GM12878 (cell line): Measurements from ENCODE around the gene TASOR2. TPM values are rescaled to one million over a fixed set of nuclear protein-coding genes. Genes with fewer than 3 reads are reported as not detected.
A peak's percentile ranks its signal among the peaks of the same experiment; 100 is the strongest.

Source experiments
- ATAC-seq: fragments of 200-7000 bp; cut with Tn5 transposase; 3 replicates; pipeline ENCODE4 v1.9.1; 2020; ENCODE audit warnings: mild to moderate bottlenecking, moderate library complexity
- BruUV-seq: library from RNA; stranded (reverse); fragments of 400-500 nt; replicated peaks from 2 replicates; lab custom pipeline; 2021; lab: Mats Ljungman, UMichigan
- CTCF ChIA-PET: fragments of 300-600 bp; sonication (Branson Sonifier 250); formaldehyde crosslinking; extraction: SDS; loops from one replicate; lab custom pipeline; 2021; ENCODE audit warnings: inconsistent platforms; lab: Yijun Ruan, JAX
- POLR2A ChIA-PET: fragments of 350-600 bp; formaldehyde crosslinking; extraction: SDS; loops from one replicate; lab custom pipeline; 2021; ENCODE audit warnings: inconsistent platforms; lab: Charles Lee
- RAD21 ChIA-PET: fragments of 300-600 bp; sonication (Branson Sonifier 250); formaldehyde crosslinking; loops from one replicate; lab custom pipeline; 2023; ENCODE audit warnings: antibody characterized with exemption; ENCODE audit not compliant: unreplicated experiment; lab: Charles Lee
- SMC1A ChIA-PET: fragments of 300-600 bp; sonication (Branson Sonifier 250); formaldehyde crosslinking; loops from one replicate; lab custom pipeline; 2023; ENCODE audit not compliant: unreplicated experiment, uncharacterized antibody; lab: Charles Lee
- DNase-seq: peaks from one replicate; pipeline ENCODE4 v3.0.0-alpha.2; 2011; ENCODE audit warnings: low read depth, low spot score
- FAIRE-seq: peaks from 3 replicates; lab custom pipeline; 2011; peaks lifted over from hg19 to GRCh38; lab: Jason Lieb, UNC
- H2AFZ ChIP-seq: 2 replicates; pipeline ENCODE4 v1.6.0; 2011; ENCODE audit warnings: low read depth, low read length, control low read depth; ENCODE audit not compliant: control insufficient read depth
- H3K27ac ChIP-seq: 2 replicates; pipeline ENCODE4 v1.5.1; 2011; ENCODE audit warnings: control low read depth; ENCODE audit not compliant: control insufficient read depth, insufficient read depth
- H3K27me3 ChIP-seq, 2 experiments: replicated peaks in 1 of 2; 2 replicates each; pipeline versions ENCODE4 v1.6.0 to v1.6.1; 2011; ENCODE audit warnings: low read length in 1 of 2; ENCODE audit not compliant: control insufficient read depth in 2 of 2, insufficient read depth in 2 of 2
- H3K36me3 ChIP-seq, 2 experiments: 2 replicates each; pipeline ENCODE4 v1.5.1; 2011; ENCODE audit warnings: low read length in 1 of 2; ENCODE audit not compliant: control insufficient read depth in 2 of 2, insufficient read depth in 2 of 2
- H3K4me1 ChIP-seq: 2 replicates; pipeline ENCODE4 v1.6.1; 2011; ENCODE audit warnings: mild to moderate bottlenecking, low read length, moderate library complexity, mixed read lengths; ENCODE audit not compliant: control insufficient read depth, insufficient read depth
- H3K4me2 ChIP-seq: 2 replicates; pipeline ENCODE4 v1.6.0; 2011; ENCODE audit warnings: control low read depth; ENCODE audit not compliant: control insufficient read depth, insufficient read depth
- H3K4me3 ChIP-seq: fragments of 200-600 bp; sonication (generic); 2 replicates; pipeline ENCODE4 v1.5.1; 2016
- H3K79me2 ChIP-seq: 2 replicates; pipeline ENCODE4 v1.6.0; 2011; ENCODE audit warnings: low read length; ENCODE audit not compliant: control insufficient read depth, insufficient read depth
- H3K9ac ChIP-seq: 2 replicates; pipeline ENCODE4 v1.8.0; 2011; ENCODE audit warnings: low read length, control low read depth, mixed read lengths; ENCODE audit not compliant: control insufficient read depth, insufficient read depth
- H3K9me3 ChIP-seq: replicated peaks from 3 replicates; pipeline ENCODE4 v1.5.1; 2011; ENCODE audit warnings: mild to moderate bottlenecking, low read length; ENCODE audit not compliant: control insufficient read depth, insufficient read depth
- H4K20me1 ChIP-seq: 2 replicates; pipeline ENCODE4 v1.6.0; 2011; ENCODE audit not compliant: control insufficient read depth, insufficient read depth
- CBFB ChIP-seq: IDR thresholded peaks from 2 replicates; pipeline ENCODE4 v1.6.1; 2016; ENCODE audit warnings: antibody characterized with exemption, low read depth
- CHD2 ChIP-seq: IDR thresholded peaks from 2 replicates; pipeline ENCODE4 v1.6.1; 2011; ENCODE audit warnings: low read depth, low read length, improper control_type of control experiment, borderline replicate concordance
- ETV6 ChIP-seq, 2 experiments: fragments of 450-650 bp in 1 of 2; IDR thresholded peaks in 1 of 2; conservative IDR thresholded peaks in 1 of 2; 2 replicates each; pipeline ENCODE4 v1.6.1; 2014; ENCODE audit warnings: antibody characterized with exemption in 1 of 2, borderline replicate concordance in 1 of 2, low read depth in 1 of 2, mild to moderate bottlenecking in 1 of 2, moderate library complexity in 1 of 2
- HDGF ChIP-seq: fragments of 450-650 bp; IDR thresholded peaks from 2 replicates; pipeline ENCODE4 v1.6.1; 2016; ENCODE audit warnings: antibody characterized with exemption
- IKZF2 ChIP-seq, 2 experiments: fragments of 450-650 bp; IDR thresholded peaks; 2 replicates each; pipeline ENCODE4 v1.6.1; 2017; ENCODE audit warnings: mild to moderate bottlenecking in 2 of 2, moderate library complexity in 2 of 2
- MLLT1 ChIP-seq: fragments of 450-650 bp; IDR thresholded peaks from 2 replicates; pipeline ENCODE4 v1.6.1; 2016; ENCODE audit warnings: mild to moderate bottlenecking
- NFYA ChIP-seq: IDR thresholded peaks from 2 replicates; pipeline ENCODE4 v1.6.1; 2011; ENCODE audit warnings: low read depth, mild to moderate bottlenecking, low read length, improper control_type of control experiment, borderline replicate concordance
- NKRF ChIP-seq: fragments of 450-650 bp; conservative IDR thresholded peaks from 2 replicates; pipeline ENCODE4 v1.6.1; 2017; ENCODE audit warnings: mild to moderate bottlenecking, moderate library complexity
- NR2C1 ChIP-seq: fragments of 450-650 bp; IDR thresholded peaks from 2 replicates; pipeline ENCODE4 v1.6.1; 2017; ENCODE audit warnings: antibody characterized with exemption, mild to moderate bottlenecking, moderate library complexity
- REST ChIP-seq: IDR thresholded peaks from 2 replicates; pipeline ENCODE4 v1.6.1; 2012; ENCODE audit warnings: mild to moderate bottlenecking, low read depth, low read length
- USF2 ChIP-seq: IDR thresholded peaks from 2 replicates; pipeline ENCODE4 v1.6.1; 2011; ENCODE audit warnings: low read depth, low read length, improper control_type of control experiment, borderline replicate concordance
- YY1 ChIP-seq: IDR thresholded peaks from 2 replicates; pipeline ENCODE4 v1.6.1; 2011; ENCODE audit warnings: low read depth, mild to moderate bottlenecking, low read length
- ZNF207 ChIP-seq: fragments of 450-650 bp; IDR thresholded peaks from 2 replicates; pipeline ENCODE4 v1.6.1; 2014; ENCODE audit warnings: antibody characterized with exemption, mild to moderate bottlenecking, borderline replicate concordance
- WGBS: methylation state at CpG from one replicate; pipeline ENCODE4 v1.1.6; 2016; ENCODE audit warnings: low lambda C conversion rate; ENCODE audit not compliant: insufficient replicate concordance, insufficient coverage; ENCODE audit errors: missing lambda C conversion rate; 5-methylcytosine and 5-hydroxymethylcytosine counted together
- in situ Hi-C: fragments of 300-500 bp; cut with MboI; formaldehyde crosslinking; loops from 9 replicates; pipeline ENCODE4 v1.14.3; 2018; ENCODE audit warnings: mixed read lengths
- intact Hi-C: fragments of 100-400 bp; cut with micrococcal nuclease; formaldehyde crosslinking; loops from one replicate; pipeline ENCODE4 v1.14.2; 2022; ENCODE audit not compliant: unreplicated experiment
- polyA plus RNA-seq, 11 experiments: library from polyadenylated mRNA; depleted of rRNA in 4 of 11; unstranded in 6 of 11; stranded (reverse) in 5 of 11; fragments of >200 nt; fragmentation: Nextera tagmentation in 4 of 11; fragmentation: Illumina TruSeq in 1 of 11; extraction: Ambion mirVana in 4 of 11; extraction: Trizol in 1 of 11; gene quantifications; 1 replicate in 1 of 11; 2 replicates in 10 of 11; pipeline versions ENCODE4 v1.2.1 to v1.2.3, GENCODE V29; 2011 to 2016; ENCODE audit warnings: inconsistent platforms in 2 of 11, missing spikeins in 2 of 11, low read depth in 1 of 11
- total RNA-seq, 4 experiments: library from RNA; depleted of rRNA in 3 of 4; stranded (reverse); fragments of >200 nt in 3 of 4; fragmentation: Illumina TruSeq in 1 of 4; extraction: Trizol in 1 of 4; gene quantifications; 2 replicates each; pipeline versions ENCODE4 v1.2.1 to v1.2.3, GENCODE V29; 2013 to 2021

The TASOR2 gene
- total and polyA plus RNA-seq, 10 of the 15 experiments (the other 5 are each of a cell fraction or from before 2014, with no cell fraction given): 8.2 to 54.7 (median 31.0) TPM

GRCh38 chr10:5684318-5684970 lies at the start of gene TASOR2 (continued):
- no peak for TF ChIP-seq NKRF
- TF ChIP-seq USF2: peak; percentile 4; the same call in 1 of the 2 replicates
- no peak for TF ChIP-seq ETV6 (conservative IDR thresholded peaks at IDR 0.05 in 1 of 2, IDR thresholded peaks at IDR 0.05 in 1 of 2; ENCODE audit: borderline replicate concordance in 1 of 2, low read depth in 1 of 2)
- peak; percentile 97 for TF ChIP-seq CHD2
- TF ChIP-seq YY1: peak; percentile 44; the same call in 1 of the 2 replicates
- peak; percentile 88 for TF ChIP-seq HDGF

GRCh38 chr10:5634918-5635317 lies 49.7 kb upstream of the TASOR2 start:
- RAD21 ChIA-PET: no interaction called here
- Histone ChIP-seq H3K79me2 (no peaks in the 10 kb centered on the region), H3K4me1 (no peaks in the 10 kb centered on the region), H4K20me1 (no peaks in the 10 kb centered on the region), H3K27ac (no peak overlapping the region), H3K27me3 (no peaks in the 10 kb centered on the region; a peak in 1 of 4 replicates), H3K36me3 (no peaks in the 10 kb centered on the region), H3K4me3 (no peak overlapping the region), H2AFZ (no peak overlapping the region), H3K9ac (no peak overlapping the region), H3K4me2 (no peak overlapping the region), H3K9me3 (no peaks in the 10 kb centered on the region)
- no peak for FAIRE-seq
- no TSS peak for BruUV-seq
- POLR2A ChIA-PET: no interaction called here
- in situ Hi-C loops: no loop called here
- WGBS: 67% methylated on average over 7 of the region's 7 CpGs
- CTCF ChIA-PET: interaction anchor here (2.5 to 21.3 kb wide), 2 partner anchors 12 to 195 kb away, joined by 11 to 535 read pairs; no protein-coding TSS in a partner anchor
- SMC1A ChIA-PET: interaction anchor here (1.4 kb wide), 1 partner anchor 12 kb away, joined by 3 read pairs; no protein-coding TSS in a partner anchor
- ATAC-seq: no peak
- DNase-seq: no peak
- intact Hi-C loops: no loop called here
- TF ChIP-seq NR2C1 (no peak), IKZF2 (IDR thresholded peaks at IDR 0.05) (no peak), NFYA (no peak), CBFB (no peak), CHD2 (no peak), ZNF207 (no peak), REST (no peak), YY1 (no peak), MLLT1 (no peak)
